HS-27A (cell line): ENCODE results near the gene NADSYN1.
"Not testable (repeated sequence)": the region's sequence is repeated elsewhere in the genome, so short reads cannot be mapped to it uniquely, and the experiment has no call there.

ENCODE experiments used
- DNase-seq: peaks from one replicate; pipeline ENCODE4 v3.0.0-alpha.2; 2012; ENCODE audit warnings: low read depth, missing footprints

The NADSYN1 gene

GRCh38 chr11:71527576-71528210 is 74.7 kb downstream of the NADSYN1 start:
- DNase-seq, result no peak

- no peak for DNase-seq
Observed at GRCh38 chr11:71530602-71531001, 77.6 kb downstream of the NADSYN1 start.

- DNase-seq, result no peak
Observed at GRCh38 chr11:71532036-71532610, 79.1 kb downstream of the NADSYN1 start.

DNA sequence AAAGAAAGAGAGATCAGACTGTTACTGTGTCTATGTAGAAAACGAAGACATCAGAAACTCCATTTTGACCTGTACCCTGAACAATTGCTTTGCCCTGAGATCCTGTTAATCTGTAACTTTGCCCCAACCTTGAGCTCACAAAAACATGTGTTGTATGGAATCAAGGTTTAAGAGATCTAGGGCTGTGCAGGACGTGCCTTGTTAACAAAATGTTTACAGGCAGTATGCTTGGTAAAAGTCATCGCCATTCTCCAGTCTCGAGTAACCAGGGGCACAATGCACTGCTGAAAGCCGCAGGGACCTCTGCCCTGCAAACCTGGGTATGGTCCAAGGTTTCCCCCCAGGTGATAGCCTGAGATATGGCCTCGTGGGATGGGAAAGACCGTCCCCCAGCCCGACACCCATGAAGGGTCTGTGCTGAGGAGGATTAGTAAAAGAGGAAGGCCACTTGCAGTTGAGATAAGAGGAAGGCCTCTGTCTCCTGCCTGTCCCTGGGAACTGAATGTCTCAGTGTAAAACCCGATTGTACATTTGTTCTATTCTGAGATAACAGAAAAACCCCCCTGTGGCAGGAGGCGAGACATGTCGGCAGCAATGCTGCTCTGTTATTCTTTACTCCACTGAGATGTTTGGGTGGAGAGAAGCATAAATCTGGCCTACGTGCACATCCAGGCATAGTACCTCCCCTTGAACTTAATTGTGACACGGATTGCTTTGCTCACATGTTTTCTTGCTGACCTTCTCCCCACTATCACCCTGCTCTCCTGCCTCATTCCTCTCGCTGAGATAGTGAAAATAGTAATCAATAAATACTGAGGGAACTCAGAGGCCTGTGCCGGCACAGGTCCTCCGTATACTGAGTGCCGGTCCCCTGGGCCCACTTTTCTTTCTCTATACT is 82.0 kb downstream of the NADSYN1 start:
- not testable (repeated sequence) for DNase-seq

- no peak for DNase-seq
Observed at GRCh38 chr11:71535825-71536224, 82.8 kb downstream of the NADSYN1 start.

DNA sequence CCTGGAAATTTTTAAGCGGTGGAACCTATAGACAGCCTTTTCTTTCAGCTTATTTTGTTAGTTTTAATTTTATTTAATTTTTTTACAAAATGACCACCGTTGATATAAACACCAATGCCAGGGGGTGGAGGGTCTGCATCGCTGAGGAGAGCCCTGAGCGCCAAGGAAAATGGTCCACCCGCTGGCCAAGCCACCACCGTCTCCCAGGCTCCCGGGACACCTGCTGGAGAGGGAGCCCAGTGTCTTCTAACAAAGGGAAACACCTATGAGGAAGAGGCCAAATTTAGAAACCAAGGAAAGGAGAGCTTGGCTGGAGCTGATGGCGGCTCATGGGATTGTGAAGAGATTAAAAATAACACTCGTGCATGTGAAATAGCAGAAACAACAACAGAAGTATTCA is 84.5 kb downstream of the NADSYN1 start:
- no peak for DNase-seq

DNA sequence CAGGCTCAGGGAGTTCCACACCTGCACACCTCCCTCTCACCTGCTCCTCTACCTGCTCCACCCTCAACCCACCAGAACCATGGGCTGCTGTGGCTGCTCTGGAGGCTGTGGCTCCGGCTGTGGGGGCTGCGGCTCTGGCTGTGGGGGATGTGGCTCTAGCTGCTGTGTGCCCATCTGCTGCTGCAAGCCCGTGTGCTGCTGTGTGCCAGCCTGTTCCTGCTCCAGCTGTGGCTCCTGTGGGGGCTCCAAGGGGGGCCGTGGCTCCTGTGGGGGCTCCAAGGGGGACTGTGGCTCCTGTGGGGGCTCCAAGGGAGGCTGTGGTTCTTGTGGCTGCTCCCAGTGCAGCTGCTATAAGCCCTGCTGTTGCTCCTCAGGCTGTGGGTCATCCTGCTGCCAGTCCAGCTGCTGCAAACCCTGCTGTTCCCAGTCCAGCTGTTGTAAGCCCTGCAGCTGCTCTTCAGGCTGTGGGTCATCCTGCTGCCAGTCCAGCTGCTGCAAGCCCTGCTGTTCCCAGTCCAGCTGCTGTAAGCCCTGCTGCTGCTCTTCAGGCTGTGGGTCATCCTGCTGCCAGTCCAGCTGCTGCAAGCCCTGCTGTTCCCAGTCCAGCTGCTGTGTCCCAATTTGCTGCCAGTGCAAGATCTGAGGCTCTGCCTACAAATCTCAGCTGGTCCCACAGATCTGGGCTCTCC is 85.1 kb downstream of the NADSYN1 start, which contains the start of gene KRTAP5-8:
Gene KRTAP5-8 (plus strand): TSS at position 49 of the 689 bp plus-strand sequence. CDS start 31 bp downstream, at position 80.
- DNase-seq, result not testable (repeated sequence)

DNA sequence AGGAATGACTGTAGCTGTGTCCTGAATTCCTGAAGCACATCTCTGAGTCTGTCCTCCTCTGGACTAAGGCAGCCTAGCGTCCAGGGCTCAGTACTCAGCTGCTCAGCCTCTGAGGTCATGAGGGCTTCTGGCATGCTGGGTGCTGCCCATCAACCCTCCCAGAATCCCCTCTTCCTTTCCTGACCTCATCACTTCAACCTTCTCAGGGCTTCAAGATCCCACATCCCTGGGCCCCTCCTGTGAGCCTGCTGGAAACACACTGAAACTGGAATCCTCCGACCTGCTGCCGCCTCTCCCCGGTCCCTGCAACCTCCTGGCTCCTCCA is 85.6 kb downstream of the NADSYN1 start:
- DNase-seq, result no peak

DNA sequence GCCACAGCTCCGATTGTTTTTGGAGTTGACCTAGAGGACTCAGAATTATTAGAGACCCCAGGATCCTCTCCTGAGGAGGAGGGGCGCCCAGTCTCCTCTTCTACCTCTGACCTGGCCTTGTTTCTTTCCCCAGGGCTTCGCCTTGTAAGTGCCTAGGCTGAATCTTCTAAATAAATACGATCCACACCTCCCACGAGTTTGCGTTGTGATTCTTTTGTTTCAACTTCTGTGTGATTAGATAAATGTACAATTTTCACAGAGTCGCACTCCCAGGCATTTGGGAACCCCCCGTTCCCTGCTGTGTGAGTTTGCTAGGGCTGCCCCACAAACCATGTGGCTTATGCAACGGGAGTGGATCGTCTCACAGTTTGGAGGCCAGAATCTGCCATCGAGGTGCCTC is 86.0 kb downstream of the NADSYN1 start:
- no peak for DNase-seq

- not testable (repeated sequence) for DNase-seq
Observed at GRCh38 chr11:71539971-71540370, 87.0 kb downstream of the NADSYN1 start.

DNA sequence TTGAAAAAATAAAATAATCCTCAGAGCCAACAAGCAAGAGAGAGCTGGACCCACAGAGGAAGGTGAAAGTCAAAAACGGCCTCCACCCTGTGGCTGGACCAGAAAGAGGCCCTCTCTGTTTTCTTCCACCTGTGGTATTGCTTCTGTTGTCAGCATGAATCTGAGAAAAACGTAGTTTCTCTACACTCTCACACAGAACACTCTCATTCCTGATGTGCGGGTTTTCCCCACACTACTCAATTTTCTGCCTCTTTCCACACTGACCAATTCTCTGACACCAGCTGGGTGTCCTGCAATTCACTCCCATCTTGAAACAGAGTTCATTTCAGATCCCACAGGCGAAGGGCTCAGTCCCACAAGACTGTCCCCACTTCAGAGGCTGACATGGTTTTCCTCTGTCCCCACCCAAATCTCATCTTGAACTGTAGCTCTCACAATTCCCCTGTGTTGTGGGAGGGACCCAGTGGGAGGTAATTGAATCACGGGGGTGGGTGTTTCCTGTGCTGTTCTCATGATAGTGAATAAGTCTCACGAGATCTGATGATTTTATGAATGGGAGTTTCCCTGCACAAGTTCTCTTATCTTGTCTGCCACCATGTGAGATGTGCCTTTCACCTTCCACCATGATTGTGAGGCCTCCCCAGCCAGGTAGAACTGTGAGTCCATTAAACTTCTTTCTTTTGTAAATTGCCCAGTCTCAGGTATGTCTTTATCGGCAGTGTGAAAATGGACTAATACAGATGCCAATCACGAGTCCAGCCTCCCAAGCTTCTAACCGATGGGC is 87.7 kb downstream of the NADSYN1 start:
- DNase-seq, result not testable (repeated sequence)

DNA sequence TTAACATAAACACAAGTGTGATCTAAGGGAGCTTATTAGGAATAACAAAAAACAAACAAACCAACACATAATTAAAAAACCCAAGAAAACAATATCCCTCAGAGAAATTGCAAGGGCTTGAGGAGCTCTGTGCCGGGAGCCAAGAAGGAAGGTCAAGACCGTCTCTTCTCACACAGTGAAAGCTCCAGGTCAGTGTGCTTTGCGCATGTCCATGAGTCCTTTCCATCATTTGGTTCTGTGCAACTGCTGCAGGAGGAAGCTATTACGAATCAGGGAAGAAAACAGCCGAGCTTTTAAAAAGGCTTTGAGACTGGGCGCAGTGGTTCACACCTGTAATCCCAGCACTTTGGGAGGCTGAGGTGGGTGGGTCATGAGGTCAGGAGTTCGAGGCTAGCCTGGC is 89.4 kb downstream of the NADSYN1 start:
- DNase-seq, result no peak

- DNase-seq, result no peak
Observed at GRCh38 chr11:71542879-71543777, 90.1 kb downstream of the NADSYN1 start.

GRCh38 chr11:71543866-71544265 is 90.9 kb downstream of the NADSYN1 start:
- no peak for DNase-seq

DNA sequence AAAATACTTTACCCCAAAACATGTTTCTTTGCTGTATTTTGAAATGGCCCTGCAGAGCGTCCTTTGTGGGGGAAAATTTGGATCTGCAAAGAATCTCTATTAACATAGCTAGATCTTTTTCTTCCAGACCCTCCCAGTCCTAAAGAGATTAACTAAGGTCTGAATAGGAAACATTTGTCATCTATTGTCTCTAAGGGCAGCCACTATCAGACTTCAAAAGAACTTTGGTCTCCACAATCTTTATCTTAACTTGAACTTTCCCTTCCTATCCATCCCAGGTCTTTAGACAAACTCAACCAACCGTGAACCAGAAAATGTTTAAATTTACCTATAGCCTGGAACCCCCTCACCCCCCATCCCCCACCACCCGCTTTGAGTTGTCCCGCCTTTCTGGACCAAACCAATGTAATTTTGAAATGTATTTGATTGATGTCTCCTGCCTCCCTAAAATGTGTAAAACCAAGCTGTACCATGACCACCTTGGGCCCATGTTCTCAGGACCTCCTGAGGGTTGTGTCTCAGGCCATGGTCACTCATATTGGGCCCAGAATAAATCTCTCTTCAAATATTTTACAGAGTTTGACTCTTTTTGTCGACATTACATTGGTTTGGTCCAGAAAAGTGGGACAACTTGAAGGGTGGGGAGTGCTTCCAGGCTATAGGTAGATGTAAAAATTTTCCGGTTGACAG is 91.7 kb downstream of the NADSYN1 start:
- no peak for DNase-seq

DNA sequence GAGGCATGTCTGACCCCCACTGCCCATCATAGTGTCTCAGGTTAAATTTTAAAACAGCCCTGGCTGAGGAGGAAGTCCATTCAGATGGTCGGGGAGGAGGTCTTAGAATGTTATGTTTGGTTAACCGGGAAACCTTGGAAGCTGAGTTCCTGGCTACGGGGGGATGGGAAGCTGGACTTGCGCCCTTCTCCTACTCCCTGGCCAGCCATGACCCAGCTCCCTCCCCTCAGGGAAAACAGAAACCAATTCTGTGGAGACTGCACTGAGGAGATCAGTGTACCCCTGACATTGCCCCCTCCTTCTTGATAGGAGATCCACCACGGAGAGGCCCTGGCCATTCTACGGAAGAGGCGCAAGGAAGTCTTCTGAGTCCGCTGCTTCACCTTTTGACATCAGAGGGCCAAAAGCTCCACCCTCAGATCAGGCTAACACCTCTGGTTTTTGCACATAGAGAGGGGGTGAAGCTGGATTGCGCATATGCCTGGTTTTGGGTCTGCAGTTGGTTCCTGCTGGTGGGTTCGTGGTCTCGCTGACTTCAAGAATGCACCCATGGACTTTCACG is 92.5 kb downstream of the NADSYN1 start:
- DNase-seq, result no peak

DNA sequence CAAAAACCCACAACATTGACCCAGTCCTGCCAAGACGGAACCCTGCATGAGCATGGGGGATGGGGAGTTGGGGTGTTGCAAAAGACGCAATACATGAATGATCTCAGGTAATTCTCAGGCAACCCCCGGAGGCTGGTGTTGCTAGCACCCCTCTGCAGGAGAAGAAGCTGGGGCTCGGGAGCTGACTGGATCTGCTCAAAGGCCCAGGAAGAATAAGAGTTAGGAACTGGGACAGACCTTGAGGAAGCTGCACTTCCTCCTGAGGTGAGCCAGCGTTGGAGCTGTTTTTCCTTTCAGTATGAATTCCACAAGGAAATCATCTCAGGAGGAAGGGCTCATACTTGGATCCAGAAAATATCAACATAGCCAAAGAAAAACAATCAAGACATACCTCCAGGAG is 95.1 kb downstream of the NADSYN1 start, which contains the start of gene KRTAP5-9:
Gene KRTAP5-9 (plus strand): TSS at position 301 of the 400 bp plus-strand sequence. CDS start 238 bp downstream, outside the sequence.
- no peak for DNase-seq

GRCh38 chr11:71548716-71549151 is 95.7 kb downstream of the NADSYN1 start:
- DNase-seq, result no peak
